ENCODE measurements around the gene RNF166.

RNF166 gene

GRCh38 chr16:88721815-88722755 is 15.9 kb upstream of the RNF166 start:
- Histone ChIP-seq H3K27me3 (ENCODE audit: insufficient read depth, insufficient read length) (no peaks in the 10 kb centered on the region), H3K9me3 (ENCODE audit: insufficient read depth, low read length) (no peaks in the 10 kb centered on the region), H3K4me1 (ENCODE audit: insufficient read depth, insufficient read length) (peaks cover 20% of the 10 kb centered on the region), H3K36me3 (ENCODE audit: insufficient read depth, insufficient read length, low read length) (peaks cover 96% of the 10 kb centered on the region), H3K4me3 (ENCODE audit: insufficient read length, low read depth) (no peak overlapping the region), H3K9ac (ENCODE audit: insufficient read length, low read depth) (no peak overlapping the region)
- no peak for DNase-seq (ENCODE audit: low read depth, low spot score)
- TF ChIP-seq SUZ12 (IDR thresholded peaks at IDR 0.05; ENCODE audit: extremely low read depth, insufficient read depth, insufficient read length), result no peak
- no peak for TF ChIP-seq YY1 (IDR thresholded peaks at IDR 0.05; ENCODE audit: insufficient read depth, insufficient read length)
- TF ChIP-seq ZNF274 (IDR thresholded peaks at IDR 0.05; ENCODE audit: low read depth, low read length), result no peak

GRCh38 chr16:88721236-88721635 is 15.0 kb upstream of the RNF166 start:
- Histone ChIP-seq H3K4me1 (ENCODE audit: insufficient read depth, insufficient read length) (peaks cover 15% of the 10 kb centered on the region), H3K4me3 (ENCODE audit: insufficient read length, low read depth) (no peak overlapping the region), H3K9me3 (ENCODE audit: insufficient read depth, low read length) (no peaks in the 10 kb centered on the region), H3K27me3 (ENCODE audit: insufficient read depth, insufficient read length) (no peaks in the 10 kb centered on the region), H3K36me3 (ENCODE audit: insufficient read depth, insufficient read length, low read length) (peaks cover 96% of the 10 kb centered on the region), H3K9ac (ENCODE audit: insufficient read length, low read depth) (no peak overlapping the region)
- DNase-seq (ENCODE audit: low read depth, low spot score), result no peak
- no peak for TF ChIP-seq YY1 (IDR thresholded peaks at IDR 0.05; ENCODE audit: insufficient read depth, insufficient read length)
- no peak for TF ChIP-seq ZNF274 (IDR thresholded peaks at IDR 0.05; ENCODE audit: low read depth, low read length)
- no peak for TF ChIP-seq SUZ12 (IDR thresholded peaks at IDR 0.05; ENCODE audit: extremely low read depth, insufficient read depth, insufficient read length)

DNA sequence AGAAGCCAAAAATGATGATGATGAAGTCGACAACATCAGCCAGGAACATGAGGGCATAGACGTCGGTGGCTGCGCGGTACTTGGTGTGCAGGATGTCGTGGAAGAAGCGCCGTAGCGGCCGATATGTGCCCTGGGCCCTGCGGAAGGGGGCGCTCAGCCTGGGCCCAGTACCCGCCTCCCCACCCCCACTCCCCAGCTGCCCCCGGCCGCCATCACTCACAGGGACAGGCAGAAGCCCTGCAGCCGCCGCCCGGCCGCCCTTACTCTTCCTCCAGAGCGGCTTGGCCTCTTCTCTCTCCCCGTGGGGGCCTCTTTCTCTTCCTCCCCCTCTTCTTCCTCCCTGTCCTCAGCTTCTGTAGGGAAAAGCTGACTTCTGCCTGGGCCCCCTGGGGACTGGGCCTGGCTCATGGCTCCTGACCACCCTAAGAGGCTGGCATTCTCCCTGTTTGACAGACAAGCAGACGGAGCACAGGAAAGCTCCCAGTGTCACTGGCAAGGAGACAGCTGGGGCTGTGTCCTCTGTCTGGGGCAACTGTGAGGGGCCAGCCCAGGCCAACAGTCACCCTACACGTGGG is 14.3 kb upstream of the RNF166 start:
- no peak overlapping the region for H3K4me3 ChIP-seq (ENCODE audit: insufficient read length, low read depth)
- no peaks in the 10 kb centered on the region for H3K27me3 ChIP-seq (ENCODE audit: insufficient read depth, insufficient read length)
- peaks cover 10% of the 10 kb centered on the region for H3K4me1 ChIP-seq (ENCODE audit: insufficient read depth, insufficient read length)
- DNase-seq (ENCODE audit: low read depth, low spot score), result no peak
- H3K36me3 ChIP-seq (ENCODE audit: insufficient read depth, insufficient read length, low read length), result peaks cover 96% of the 10 kb centered on the region
- TF ChIP-seq SUZ12 (IDR thresholded peaks at IDR 0.05; ENCODE audit: extremely low read depth, insufficient read depth, insufficient read length), result no peak
- no peaks in the 10 kb centered on the region for H3K9me3 ChIP-seq (ENCODE audit: insufficient read depth, low read length)
- H3K9ac ChIP-seq (ENCODE audit: insufficient read length, low read depth), result no peak overlapping the region

DNA sequence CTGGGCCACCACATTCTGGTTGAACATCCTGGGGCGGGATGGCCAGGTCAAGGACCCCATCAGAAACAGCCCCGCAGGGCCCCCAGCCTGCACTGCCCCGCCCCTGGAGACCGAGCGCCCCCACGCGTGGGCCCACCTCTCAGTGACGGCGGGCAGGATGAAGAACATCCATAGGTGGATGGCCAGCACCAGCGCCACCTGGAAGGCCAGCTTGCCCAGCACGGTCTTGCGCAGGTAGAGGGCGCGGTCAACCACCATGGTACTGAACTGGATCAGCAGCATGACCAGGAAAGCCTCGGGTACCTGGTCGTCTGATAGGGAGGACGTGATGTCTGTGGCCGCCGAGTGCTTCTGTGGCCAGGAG is 13.7 kb upstream of the RNF166 start:
- no peak for TF ChIP-seq SUZ12 (IDR thresholded peaks at IDR 0.05; ENCODE audit: extremely low read depth, insufficient read depth, insufficient read length)
- TF ChIP-seq ZNF274 (IDR thresholded peaks at IDR 0.05; ENCODE audit: low read depth, low read length), result no peak
- TF ChIP-seq YY1 (IDR thresholded peaks at IDR 0.05; ENCODE audit: insufficient read depth, insufficient read length), result no peak
- H3K4me1 ChIP-seq (ENCODE audit: insufficient read depth, insufficient read length), result peaks cover 6% of the 10 kb centered on the region
- H3K27me3 ChIP-seq (ENCODE audit: insufficient read depth, insufficient read length), result no peaks in the 10 kb centered on the region
- H3K9me3 ChIP-seq (ENCODE audit: insufficient read depth, low read length), result no peaks in the 10 kb centered on the region
- no peak overlapping the region for H3K4me3 ChIP-seq (ENCODE audit: insufficient read length, low read depth)
- H3K9ac ChIP-seq (ENCODE audit: insufficient read length, low read depth), result no peak overlapping the region
- no peak for DNase-seq (ENCODE audit: low read depth, low spot score)
- peaks cover 96% of the 10 kb centered on the region for H3K36me3 ChIP-seq (ENCODE audit: insufficient read depth, insufficient read length, low read length)

DNA sequence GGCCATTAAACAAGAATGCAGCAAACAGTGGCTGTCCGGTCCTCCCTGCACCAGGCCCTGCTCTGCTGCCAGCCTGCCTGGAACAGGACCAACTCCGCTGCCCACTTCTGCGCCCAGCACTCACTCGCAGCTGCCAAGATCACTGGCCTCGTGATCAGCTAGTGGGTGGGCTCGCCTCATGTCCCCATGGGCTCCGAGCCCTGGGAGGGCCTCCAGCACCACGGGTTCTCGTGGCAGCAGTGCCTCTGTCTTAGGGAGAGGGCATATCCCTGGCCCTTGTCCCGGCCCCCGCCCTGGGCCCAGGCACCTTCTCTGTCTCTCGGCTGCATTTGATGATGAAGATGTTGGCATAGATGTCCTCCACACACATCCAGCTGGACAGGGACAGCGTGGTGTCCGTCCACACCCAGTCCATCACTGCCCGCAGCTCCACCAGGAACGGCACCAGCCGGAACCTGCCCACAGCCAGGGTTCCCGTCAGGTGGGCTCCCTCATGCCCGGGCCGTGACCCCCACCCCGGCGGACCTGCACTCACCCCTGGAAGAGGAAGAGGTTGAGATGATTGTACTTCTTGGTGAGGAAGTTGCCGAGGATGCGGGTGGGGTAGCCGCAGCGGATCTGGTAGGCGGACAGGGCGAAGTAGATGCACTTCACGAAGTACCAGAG is 13.2 kb upstream of the RNF166 start:
- no peak for TF ChIP-seq ZNF274 (IDR thresholded peaks at IDR 0.05; ENCODE audit: low read depth, low read length)
- TF ChIP-seq SUZ12 (IDR thresholded peaks at IDR 0.05; ENCODE audit: extremely low read depth, insufficient read depth, insufficient read length), result no peak
- TF ChIP-seq YY1 (IDR thresholded peaks at IDR 0.05; ENCODE audit: insufficient read depth, insufficient read length), result no peak
- Histone ChIP-seq H3K27me3 (ENCODE audit: insufficient read depth, insufficient read length) (no peaks in the 10 kb centered on the region), H3K36me3 (ENCODE audit: insufficient read depth, insufficient read length, low read length) (peaks cover 96% of the 10 kb centered on the region), H3K4me3 (ENCODE audit: insufficient read length, low read depth) (no peak overlapping the region), H3K9ac (ENCODE audit: insufficient read length, low read depth) (no peak overlapping the region), H3K4me1 (ENCODE audit: insufficient read depth, insufficient read length) (peaks cover 4% of the 10 kb centered on the region), H3K9me3 (ENCODE audit: insufficient read depth, low read length) (no peaks in the 10 kb centered on the region)
- no peak for DNase-seq (ENCODE audit: low read depth, low spot score)

- peaks cover 96% of the 10 kb centered on the region for H3K36me3 ChIP-seq (ENCODE audit: insufficient read depth, insufficient read length, low read length)
- no peak for DNase-seq (ENCODE audit: low read depth, low spot score)
- H3K4me1 ChIP-seq (ENCODE audit: insufficient read depth, insufficient read length), result peaks cover 3% of the 10 kb centered on the region
- H3K27me3 ChIP-seq (ENCODE audit: insufficient read depth, insufficient read length), result no peaks in the 10 kb centered on the region
- H3K4me3 ChIP-seq (ENCODE audit: insufficient read length, low read depth), result no peak overlapping the region
- no peak overlapping the region for H3K9ac ChIP-seq (ENCODE audit: insufficient read length, low read depth)
- no peaks in the 10 kb centered on the region for H3K9me3 ChIP-seq (ENCODE audit: insufficient read depth, low read length)
- TF ChIP-seq ZNF274 (IDR thresholded peaks at IDR 0.05; ENCODE audit: low read depth, low read length) (no peak), SUZ12 (IDR thresholded peaks at IDR 0.05; ENCODE audit: extremely low read depth, insufficient read depth, insufficient read length) (no peak), YY1 (IDR thresholded peaks at IDR 0.05; ENCODE audit: insufficient read depth, insufficient read length) (no peak)
Observed at GRCh38 chr16:88718178-88718577, 12.0 kb upstream of the RNF166 start.

GRCh38 chr16:88716601-88717001 is 10.4 kb upstream of the RNF166 start:
- no peaks in the 10 kb centered on the region for H3K9me3 ChIP-seq (ENCODE audit: insufficient read depth, low read length)
- no peaks in the 10 kb centered on the region for H3K4me1 ChIP-seq (ENCODE audit: insufficient read depth, insufficient read length)
- peaks cover 91% of the 10 kb centered on the region for H3K36me3 ChIP-seq (ENCODE audit: insufficient read depth, insufficient read length, low read length)
- no peak for DNase-seq (ENCODE audit: low read depth, low spot score)
- no peak overlapping the region for H3K4me3 ChIP-seq (ENCODE audit: insufficient read length, low read depth)
- TF ChIP-seq ZNF274 (IDR thresholded peaks at IDR 0.05; ENCODE audit: low read depth, low read length) (no peak), SUZ12 (IDR thresholded peaks at IDR 0.05; ENCODE audit: extremely low read depth, insufficient read depth, insufficient read length) (no peak), YY1 (IDR thresholded peaks at IDR 0.05; ENCODE audit: insufficient read depth, insufficient read length) (no peak)
- H3K27me3 ChIP-seq (ENCODE audit: insufficient read depth, insufficient read length), result no peaks in the 10 kb centered on the region
- H3K9ac ChIP-seq (ENCODE audit: insufficient read length, low read depth), result no peak overlapping the region
